Breast epithelium (tissue), 3 donors: ENCODE results near the gene ATP4B.

Experiments used
- POLR2A ChIP-seq: fragments of 450-650 bp; IDR thresholded peaks from one replicate; pipeline ENCODE4 v1.6.1; 2016; ENCODE audit warnings: antibody characterized with exemption, mild to moderate bottlenecking, moderate library complexity
- POLR2AphosphoS5 ChIP-seq, 3 donors: sonication (generic); formaldehyde crosslinking; IDR thresholded peaks; one replicate each; pipeline ENCODE4 v1.6.1; 2017; ENCODE audit warnings: antibody characterized with exemption in 3 of 3
- TF ChIP-seq, protein P1 (sequence below), 3 donors: fragments of 450-650 bp; IDR thresholded peaks; one replicate each; pipeline ENCODE4 v1.5.1; 2016 to 2017; ENCODE audit warnings: antibody characterized with exemption in 3 of 3, mild to moderate bottlenecking in 3 of 3, moderate library complexity in 3 of 3

DNA sequence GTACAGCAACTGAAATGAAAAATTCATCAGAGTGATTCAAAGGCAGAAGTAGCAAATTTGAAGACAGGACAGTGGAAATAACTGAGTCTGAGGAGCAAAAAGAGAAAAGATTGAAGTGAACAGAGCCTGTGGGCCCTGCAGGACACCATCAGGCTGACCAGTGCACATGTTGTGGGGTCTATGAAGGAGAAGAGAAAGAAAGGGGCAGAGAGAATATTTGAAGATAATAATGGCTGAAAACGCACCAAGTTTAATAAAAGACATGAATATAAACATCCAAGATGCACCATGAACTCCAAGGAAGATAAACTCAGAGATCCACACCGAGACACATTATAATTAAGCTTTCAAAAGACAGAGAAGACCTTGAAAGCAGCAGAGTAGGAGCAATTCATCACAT lies 15.4 kb downstream of the ATP4B start:
- TF ChIP-seq, protein P1, sequence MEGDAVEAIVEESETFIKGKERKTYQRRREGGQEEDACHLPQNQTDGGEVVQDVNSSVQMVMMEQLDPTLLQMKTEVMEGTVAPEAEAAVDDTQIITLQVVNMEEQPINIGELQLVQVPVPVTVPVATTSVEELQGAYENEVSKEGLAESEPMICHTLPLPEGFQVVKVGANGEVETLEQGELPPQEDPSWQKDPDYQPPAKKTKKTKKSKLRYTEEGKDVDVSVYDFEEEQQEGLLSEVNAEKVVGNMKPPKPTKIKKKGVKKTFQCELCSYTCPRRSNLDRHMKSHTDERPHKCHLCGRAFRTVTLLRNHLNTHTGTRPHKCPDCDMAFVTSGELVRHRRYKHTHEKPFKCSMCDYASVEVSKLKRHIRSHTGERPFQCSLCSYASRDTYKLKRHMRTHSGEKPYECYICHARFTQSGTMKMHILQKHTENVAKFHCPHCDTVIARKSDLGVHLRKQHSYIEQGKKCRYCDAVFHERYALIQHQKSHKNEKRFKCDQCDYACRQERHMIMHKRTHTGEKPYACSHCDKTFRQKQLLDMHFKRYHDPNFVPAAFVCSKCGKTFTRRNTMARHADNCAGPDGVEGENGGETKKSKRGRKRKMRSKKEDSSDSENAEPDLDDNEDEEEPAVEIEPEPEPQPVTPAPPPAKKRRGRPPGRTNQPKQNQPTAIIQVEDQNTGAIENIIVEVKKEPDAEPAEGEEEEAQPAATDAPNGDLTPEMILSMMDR (IDR thresholded peaks at IDR 0.05), result no peak
- TF ChIP-seq POLR2A (no peak), POLR2AphosphoS5 (IDR thresholded peaks at IDR 0.05) (no peak)
